H9 (cell line): ENCODE data around the gene LRRC8C. TPM values are rescaled to one million over a fixed set of nuclear protein-coding genes. Genes with fewer than 3 reads are reported as not detected.

Source experiments
- DNase-seq: peaks from one replicate; pipeline ENCODE4 v3.0.0-alpha.2; 2017
- H2AFZ ChIP-seq: one replicate; pipeline ENCODE4 v1.6.1; 2013; ENCODE audit warnings: mild to moderate bottlenecking, low read length, control low read depth, moderate library complexity
- H2AK5ac ChIP-seq: 2 replicates; pipeline ENCODE4 v1.6.1; 2013; ENCODE audit warnings: low read length, control low read depth, mixed read lengths; ENCODE audit not compliant: insufficient read length
- H2BK120ac ChIP-seq: one replicate; pipeline ENCODE4 v1.6.1; 2013; ENCODE audit warnings: low read depth, mild to moderate bottlenecking, low read length, control low read depth, inconsistent platforms; ENCODE audit not compliant: poor library complexity, severe bottlenecking
- H2BK12ac ChIP-seq: 2 replicates; pipeline ENCODE4 v1.6.1; 2013; ENCODE audit warnings: low read length, control low read depth, mixed read lengths, low read depth; ENCODE audit not compliant: insufficient read length
- H2BK15ac ChIP-seq: 2 replicates; pipeline ENCODE4 v1.6.1; 2013; ENCODE audit warnings: low read depth, low read length, control low read depth
- H2BK20ac ChIP-seq: one replicate; pipeline ENCODE4 v1.6.1; 2013; ENCODE audit warnings: low read depth, mild to moderate bottlenecking, low read length, control low read depth, inconsistent platforms; ENCODE audit not compliant: poor library complexity, severe bottlenecking
- H2BK5ac ChIP-seq: 2 replicates; pipeline ENCODE4 v1.6.1; 2013; ENCODE audit warnings: low read length, control low read depth, mixed read lengths; ENCODE audit not compliant: insufficient read length
- H3K14ac ChIP-seq: 2 replicates; pipeline ENCODE4 v1.6.1; 2013; ENCODE audit warnings: low read length, control low read depth; ENCODE audit not compliant: insufficient read depth
- H3K18ac ChIP-seq: 2 replicates; pipeline ENCODE4 v1.6.1; 2013; ENCODE audit warnings: low read depth, mild to moderate bottlenecking, mixed read lengths, low read length, control low read depth; ENCODE audit not compliant: insufficient read length
- H3K23ac ChIP-seq: 2 replicates; pipeline ENCODE4 v1.6.1; 2013; ENCODE audit warnings: low read length, control low read depth, mixed read lengths, low read depth; ENCODE audit not compliant: insufficient read length
- H3K23me2 ChIP-seq: 2 replicates; pipeline ENCODE4 v1.6.1; 2013; ENCODE audit warnings: low read depth, mild to moderate bottlenecking, mixed read lengths, low read length, control low read depth; ENCODE audit not compliant: insufficient read length, poor library complexity, severe bottlenecking
- H3K27ac ChIP-seq: 2 replicates; pipeline ENCODE4 v1.5.1; 2013; ENCODE audit warnings: low read length, control low read depth, mixed read lengths, low read depth; ENCODE audit not compliant: insufficient read length
- H3K27me3 ChIP-seq: 2 replicates; pipeline ENCODE4 v1.6.1; 2013; ENCODE audit warnings: low read length, control low read depth, inconsistent platforms; ENCODE audit not compliant: insufficient read depth
- H3K4ac ChIP-seq: 2 replicates; pipeline ENCODE4 v1.6.1; 2013; ENCODE audit warnings: low read depth, mild to moderate bottlenecking, control low read depth, inconsistent platforms, low read length, moderate library complexity
- H3K4me1 ChIP-seq: 2 replicates; pipeline ENCODE4 v1.6.1; 2013; ENCODE audit warnings: low read length, control low read depth, inconsistent platforms; ENCODE audit not compliant: insufficient read depth
- H3K4me2 ChIP-seq: 2 replicates; pipeline ENCODE4 v1.6.1; 2013; ENCODE audit warnings: low read length, control low read depth, mixed read lengths; ENCODE audit not compliant: insufficient read length, insufficient read depth
- H3K56ac ChIP-seq: 2 replicates; pipeline ENCODE4 v1.6.1; 2013; ENCODE audit warnings: low read depth, mild to moderate bottlenecking, mixed read lengths, low read length, control low read depth; ENCODE audit not compliant: insufficient read length
- H3K79me1 ChIP-seq: 2 replicates; pipeline ENCODE4 v1.6.1; 2013; ENCODE audit warnings: low read depth, mild to moderate bottlenecking, moderate library complexity, low read length, control low read depth, inconsistent platforms; ENCODE audit not compliant: insufficient read depth, poor library complexity, severe bottlenecking
- H3K79me2 ChIP-seq: 2 replicates; pipeline ENCODE4 v1.6.1; 2013; ENCODE audit warnings: low read length, control low read depth, inconsistent platforms; ENCODE audit not compliant: insufficient read depth
- H3K9ac ChIP-seq: 2 replicates; pipeline ENCODE4 v1.6.1; 2013; ENCODE audit warnings: low read length, control low read depth, mixed read lengths; ENCODE audit not compliant: insufficient read length; ENCODE audit errors: extremely low read depth
- H3K9me3 ChIP-seq: one replicate; pipeline ENCODE4 v1.6.1; 2013; ENCODE audit warnings: low read depth, low read length, inconsistent platforms; ENCODE audit not compliant: control insufficient read depth
- H3T11ph ChIP-seq: one replicate; pipeline ENCODE4 v1.6.1; 2013; ENCODE audit warnings: mild to moderate bottlenecking, low read length, control low read depth, inconsistent platforms
- H4K20me1 ChIP-seq: one replicate; pipeline ENCODE4 v1.6.1; 2013; ENCODE audit not compliant: control insufficient read depth, insufficient read length, insufficient read depth
- H4K5ac ChIP-seq: 2 replicates; pipeline ENCODE4 v1.6.1; 2013; ENCODE audit warnings: low read depth, mild to moderate bottlenecking, mixed read lengths, low read length, control low read depth; ENCODE audit not compliant: insufficient read length
- H4K8ac ChIP-seq: replicated peaks from 2 replicates; pipeline ENCODE4 v1.6.1; 2013; ENCODE audit warnings: low read length, control low read depth, mixed read lengths, low read depth; ENCODE audit not compliant: insufficient read length
- H4K91ac ChIP-seq: 2 replicates; pipeline ENCODE4 v1.6.1; 2013; ENCODE audit warnings: low read depth, mild to moderate bottlenecking, moderate library complexity, mixed read lengths, low read length, control low read depth; ENCODE audit not compliant: insufficient read length
- H3K27ac Mint-ChIP-seq, 3 experiments: 2 replicates in 2 of 3; 3 replicates in 1 of 3; pipeline ENCODE4 v1.8.0; 2020 to 2021; ENCODE audit warnings: mixed read lengths in 3 of 3, mild to moderate bottlenecking in 1 of 3, moderate library complexity in 1 of 3
- H3K27me3 Mint-ChIP-seq: 2 replicates; pipeline ENCODE4 v1.8.0; 2021; ENCODE audit warnings: low read depth, mild to moderate bottlenecking, moderate library complexity, mixed read lengths
- H3K36me3 Mint-ChIP-seq, 3 experiments: 2 replicates in 2 of 3; 3 replicates in 1 of 3; pipeline ENCODE4 v1.8.0; 2020 to 2021; ENCODE audit warnings: low read depth in 3 of 3, mixed read lengths in 3 of 3; ENCODE audit not compliant: insufficient read depth in 1 of 3
- H3K4me1 Mint-ChIP-seq, 2 experiments: 2 replicates each; pipeline ENCODE4 v1.8.0; 2020; ENCODE audit warnings: mixed read lengths in 2 of 2
- H3K4me3 Mint-ChIP-seq, 2 experiments: 2 replicates in 1 of 2; 3 replicates in 1 of 2; pipeline ENCODE4 v1.8.0; 2020 to 2021; ENCODE audit warnings: mild to moderate bottlenecking in 2 of 2, mixed read lengths in 2 of 2, moderate library complexity in 1 of 2
- H3K9me3 Mint-ChIP-seq, 2 experiments: 2 replicates in 1 of 2; 3 replicates in 1 of 2; pipeline ENCODE4 v1.8.0; 2020; ENCODE audit warnings: mild to moderate bottlenecking in 2 of 2, mixed read lengths in 2 of 2, moderate library complexity in 1 of 2
- WGBS: extraction: QIAGEN DNeasy Blood & Tissue Kit; methylation state at CpG from one replicate; pipeline ENCODE4 v1.1.7; 2013; ENCODE audit warnings: missing lambda C conversion rate, low lambda C conversion rate, mixed read lengths; ENCODE audit not compliant: insufficient read length; ENCODE audit errors: extremely low coverage; 5-methylcytosine and 5-hydroxymethylcytosine counted together
- total RNA-seq: library from RNA; stranded (reverse); gene quantifications from 2 replicates; pipeline ENCODE4 v1.2.1, GENCODE V29; 2021
- TF ChIP-seq, protein P1 (sequence below): fragments of 200-600 bp; sonication (generic); conservative IDR thresholded peaks from 3 replicates; pipeline ENCODE4 v1.8.0; 2021; ENCODE audit warnings: antibody characterized with exemption, mild to moderate bottlenecking

LRRC8C gene
- total RNA-seq, 1 experiment from 2014 or later: 1.9 TPM

DNA sequence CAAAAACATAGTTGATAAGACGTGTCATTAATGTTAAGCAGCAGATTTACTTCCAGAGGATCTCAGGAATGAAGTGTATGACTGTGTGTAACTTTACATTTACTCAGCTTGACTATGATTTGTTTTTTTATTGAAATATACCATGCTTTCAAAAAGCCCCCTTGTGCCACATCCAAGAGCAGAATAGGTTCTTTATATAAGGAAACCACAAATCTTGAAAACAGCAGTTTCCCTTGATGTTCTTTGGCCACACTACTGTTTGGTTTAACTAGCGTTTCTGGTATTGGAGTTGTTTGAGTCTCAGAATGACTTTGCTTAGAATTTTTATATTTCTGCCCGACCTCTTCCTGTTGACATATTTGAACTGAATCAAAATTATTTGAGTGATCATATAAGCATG is 25.0 kb downstream of the LRRC8C start:
- H3K79me2 ChIP-seq: no peaks in the 10 kb centered on the region
- H3K4me1 ChIP-seq: no peaks in the 10 kb centered on the region
- no peak overlapping the region for H3K56ac ChIP-seq
- H2BK15ac ChIP-seq: no peak overlapping the region
- no peak overlapping the region for H4K91ac ChIP-seq
- no peak overlapping the region for H2AFZ ChIP-seq
- no peak overlapping the region for H2BK12ac ChIP-seq
- H3K27ac Mint-ChIP-seq: no peak overlapping the region
- H3K18ac ChIP-seq: no peak overlapping the region
- no peak overlapping the region for H3K9ac ChIP-seq
- no peak overlapping the region for H2BK20ac ChIP-seq
- no peak overlapping the region for H2BK120ac ChIP-seq
- no peak overlapping the region for H2BK5ac ChIP-seq
- no peak overlapping the region for H2AK5ac ChIP-seq
- H4K20me1 ChIP-seq: no peaks in the 10 kb centered on the region
- H4K8ac ChIP-seq: no peak overlapping the region
- H3K9me3 Mint-ChIP-seq: no peaks in the 10 kb centered on the region
- no peaks in the 10 kb centered on the region for H3K27me3 ChIP-seq
- H3K36me3 Mint-ChIP-seq: no peaks in the 10 kb centered on the region
- no CpG with 5 or more reads among the region's 3 CpGs for WGBS
- no peaks in the 10 kb centered on the region for H3K9me3 ChIP-seq
- TF ChIP-seq, protein P1, sequence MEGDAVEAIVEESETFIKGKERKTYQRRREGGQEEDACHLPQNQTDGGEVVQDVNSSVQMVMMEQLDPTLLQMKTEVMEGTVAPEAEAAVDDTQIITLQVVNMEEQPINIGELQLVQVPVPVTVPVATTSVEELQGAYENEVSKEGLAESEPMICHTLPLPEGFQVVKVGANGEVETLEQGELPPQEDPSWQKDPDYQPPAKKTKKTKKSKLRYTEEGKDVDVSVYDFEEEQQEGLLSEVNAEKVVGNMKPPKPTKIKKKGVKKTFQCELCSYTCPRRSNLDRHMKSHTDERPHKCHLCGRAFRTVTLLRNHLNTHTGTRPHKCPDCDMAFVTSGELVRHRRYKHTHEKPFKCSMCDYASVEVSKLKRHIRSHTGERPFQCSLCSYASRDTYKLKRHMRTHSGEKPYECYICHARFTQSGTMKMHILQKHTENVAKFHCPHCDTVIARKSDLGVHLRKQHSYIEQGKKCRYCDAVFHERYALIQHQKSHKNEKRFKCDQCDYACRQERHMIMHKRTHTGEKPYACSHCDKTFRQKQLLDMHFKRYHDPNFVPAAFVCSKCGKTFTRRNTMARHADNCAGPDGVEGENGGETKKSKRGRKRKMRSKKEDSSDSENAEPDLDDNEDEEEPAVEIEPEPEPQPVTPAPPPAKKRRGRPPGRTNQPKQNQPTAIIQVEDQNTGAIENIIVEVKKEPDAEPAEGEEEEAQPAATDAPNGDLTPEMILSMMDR: no peak
- no peak overlapping the region for H3K23ac ChIP-seq
- no peak overlapping the region for H4K5ac ChIP-seq
- H3K14ac ChIP-seq: no peak overlapping the region
- no peak overlapping the region for H3K4me3 Mint-ChIP-seq
- no peak for DNase-seq
- no peak overlapping the region for H3K4ac ChIP-seq
- no peaks in the 10 kb centered on the region for H3K79me1 ChIP-seq
- no peak overlapping the region for H3K4me2 ChIP-seq
- H3K27me3 Mint-ChIP-seq: no peaks in the 10 kb centered on the region
- no peak overlapping the region for H3T11ph ChIP-seq
- H3K4me1 Mint-ChIP-seq: no peaks in the 10 kb centered on the region
- no peak overlapping the region for H3K27ac ChIP-seq
- no peaks in the 10 kb centered on the region for H3K23me2 ChIP-seq
